ENCODE results near the gene CD180. TPM values are rescaled to one million over a fixed set of nuclear protein-coding genes. Genes with fewer than 3 reads are reported as not detected.

The CD180 gene
- total RNA-seq, 1 experiment from 2014 or later: not detected

- ATAC-seq: no peak
- CTCF ChIA-PET: no interaction called here
- H3K4me1 ChIP-seq (ENCODE audit: control insufficient read depth, insufficient read depth, low read length): no peaks in the 10 kb centered on the region
- H3K9me3 ChIP-seq (ENCODE audit: control insufficient read depth, insufficient read depth, low read depth, low read length): no peaks in the 10 kb centered on the region
- BruUV-seq (replicated peaks): no TSS peak
- intact Hi-C loops (cut with micrococcal nuclease; ENCODE audit: unreplicated experiment) (no loop called here), in situ Hi-C loops (cut with HindIII; ENCODE audit: low pct_unique_long_range_greater_than_20kb, low sequenced_read_pairs) (no loop called here)
- no peaks in the 10 kb centered on the region for H3K27me3 ChIP-seq (ENCODE audit: control insufficient read depth, insufficient read depth, low read length)
- no peak overlapping the region for H3K27ac ChIP-seq (ENCODE audit: low read length)
- TF ChIP-seq TCF7L2 (IDR thresholded peaks at IDR 0.05; ENCODE audit: low read depth, low read length): no peak
- no peak for TF ChIP-seq POLR2AphosphoS5 (IDR thresholded peaks at IDR 0.05; ENCODE audit: low read depth, low read length)
- no peak for TF ChIP-seq REST (IDR thresholded peaks at IDR 0.05; ENCODE audit: insufficient read depth in 1 of 2, low read depth in 2 of 2, low read length in 1 of 2)
- no peak for TF ChIP-seq SIN3A (IDR thresholded peaks at IDR 0.05; ENCODE audit: borderline replicate concordance, insufficient read depth, low read depth, low read length)
- no peak for TF ChIP-seq CTCF (IDR thresholded peaks at IDR 0.05)
- H3K4me3 ChIP-seq (ENCODE audit: low read depth in 2 of 2, low read length in 2 of 2): no peak overlapping the region
- H3K36me3 ChIP-seq (ENCODE audit: control insufficient read depth, insufficient read depth, low read length): no peaks in the 10 kb centered on the region
- POLR2A ChIA-PET: no interaction called here
- no peak for DNase-seq (ENCODE audit: low read depth, low spot score)
These were observed 6.7 kb downstream of the CD180 start for GRCh38 chr5:67189931-67190330.

GRCh38 chr5:67189079-67189354 is 7.6 kb downstream of the CD180 start:
- Histone ChIP-seq H3K9me3 (ENCODE audit: control insufficient read depth, insufficient read depth, low read depth, low read length) (no peaks in the 10 kb centered on the region), H3K27ac (ENCODE audit: low read length) (no peak overlapping the region), H3K4me3 (ENCODE audit: low read depth in 2 of 2, low read length in 2 of 2) (no peak overlapping the region), H3K27me3 (ENCODE audit: control insufficient read depth, insufficient read depth, low read length) (no peaks in the 10 kb centered on the region), H3K4me1 (ENCODE audit: control insufficient read depth, insufficient read depth, low read length) (no peaks in the 10 kb centered on the region), H3K36me3 (ENCODE audit: control insufficient read depth, insufficient read depth, low read length) (no peaks in the 10 kb centered on the region)
- ATAC-seq (no peak), DNase-seq (ENCODE audit: low read depth, low spot score) (no peak)
- TF ChIP-seq TCF7L2 (IDR thresholded peaks at IDR 0.05; ENCODE audit: low read depth, low read length): no peak
- no peak for TF ChIP-seq SIN3A (IDR thresholded peaks at IDR 0.05; ENCODE audit: borderline replicate concordance, insufficient read depth, low read depth, low read length)
- no peak for TF ChIP-seq POLR2AphosphoS5 (IDR thresholded peaks at IDR 0.05; ENCODE audit: low read depth, low read length)
- TF ChIP-seq REST (IDR thresholded peaks at IDR 0.05; ENCODE audit: insufficient read depth in 1 of 2, low read depth in 2 of 2, low read length in 1 of 2): no peak
- no peak for TF ChIP-seq CTCF (IDR thresholded peaks at IDR 0.05)
- ChIA-PET POLR2A (no interaction called here), CTCF (no interaction called here)
- no TSS peak for BruUV-seq (replicated peaks)
- in situ Hi-C loops (cut with HindIII; ENCODE audit: low pct_unique_long_range_greater_than_20kb, low sequenced_read_pairs): no loop called here
- intact Hi-C loops (cut with micrococcal nuclease; ENCODE audit: unreplicated experiment): no loop called here
